ENCODE measurements around the gene UPK2. TPM values are rescaled to one million over a fixed set of nuclear protein-coding genes. Genes with fewer than 3 reads are reported as not detected.

Gene UPK2
- total and polyA plus RNA-seq, 8 donors, result 2.2 to 4.3 (median 3.5) TPM; not detected in 2

DNA sequence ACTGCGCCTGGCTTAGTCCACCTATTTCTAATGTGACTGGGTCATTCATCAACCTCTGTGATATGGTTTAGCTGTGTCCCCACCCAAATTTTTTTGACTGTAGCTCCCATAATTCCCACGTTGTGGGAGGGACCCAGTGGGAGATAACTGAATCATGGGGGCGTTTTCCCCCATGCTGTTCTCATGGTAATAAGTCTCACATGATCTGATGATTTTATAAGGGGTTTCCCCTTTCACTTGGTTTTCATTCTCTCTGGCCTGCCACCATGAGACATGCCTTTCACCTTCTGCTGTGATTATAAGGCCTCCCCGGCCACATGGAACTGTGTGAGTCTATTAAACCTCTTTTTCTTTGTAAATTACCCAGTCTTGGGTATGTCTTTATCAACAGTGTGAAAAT is 50.6 kb downstream of the UPK2 start:
- no peak for ATAC-seq
- H3K36me3 ChIP-seq, result peaks cover 0 to 97% of the 10 kb centered on the region in 2 donors
- TF ChIP-seq, protein P1, sequence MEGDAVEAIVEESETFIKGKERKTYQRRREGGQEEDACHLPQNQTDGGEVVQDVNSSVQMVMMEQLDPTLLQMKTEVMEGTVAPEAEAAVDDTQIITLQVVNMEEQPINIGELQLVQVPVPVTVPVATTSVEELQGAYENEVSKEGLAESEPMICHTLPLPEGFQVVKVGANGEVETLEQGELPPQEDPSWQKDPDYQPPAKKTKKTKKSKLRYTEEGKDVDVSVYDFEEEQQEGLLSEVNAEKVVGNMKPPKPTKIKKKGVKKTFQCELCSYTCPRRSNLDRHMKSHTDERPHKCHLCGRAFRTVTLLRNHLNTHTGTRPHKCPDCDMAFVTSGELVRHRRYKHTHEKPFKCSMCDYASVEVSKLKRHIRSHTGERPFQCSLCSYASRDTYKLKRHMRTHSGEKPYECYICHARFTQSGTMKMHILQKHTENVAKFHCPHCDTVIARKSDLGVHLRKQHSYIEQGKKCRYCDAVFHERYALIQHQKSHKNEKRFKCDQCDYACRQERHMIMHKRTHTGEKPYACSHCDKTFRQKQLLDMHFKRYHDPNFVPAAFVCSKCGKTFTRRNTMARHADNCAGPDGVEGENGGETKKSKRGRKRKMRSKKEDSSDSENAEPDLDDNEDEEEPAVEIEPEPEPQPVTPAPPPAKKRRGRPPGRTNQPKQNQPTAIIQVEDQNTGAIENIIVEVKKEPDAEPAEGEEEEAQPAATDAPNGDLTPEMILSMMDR (IDR thresholded peaks at IDR 0.05), result no peak

More for the DNA sequence above, 50.6 kb downstream of the UPK2 start:
- no peak for DNase-seq
- no peaks in the 10 kb centered on the region for H3K9me3 ChIP-seq
- no peaks in the 10 kb centered on the region for H3K4me1 ChIP-seq
- H3K27me3 ChIP-seq, result no peaks in the 10 kb centered on the region
- no peak overlapping the region for H3K4me3 ChIP-seq
- H3K27ac ChIP-seq, result no peak overlapping the region
- intact Hi-C loops (cut with DNase I), result no loop called here

Small RNA genes lying within 50 kb of the gene (microRNA-seq; reads per million reads assigned to microRNA genes)
- gene MIR4492, result 0 reads per million in 2 donors

Other genes with a start within 250 kb of the UPK2 start
- 100 to 1,000 TPM; 105 to 117 TPM for gene DDX6, start 165.1 kb upstream of the UPK2 start, total RNA-seq
- 100 to 1,000 TPM; 121 to 143 (median 138) TPM for gene DDX6, start 165.1 kb upstream of the UPK2 start, polyA plus RNA-seq (ENCODE audit: insufficient read length in 6 of 6)
- under 1 TPM in 1 of 2 donors, not detected in 1; 0.10 TPM for gene CXCR5, start 72.4 kb upstream of the UPK2 start, total RNA-seq
- gene CXCR5, start 72.4 kb upstream of the UPK2 start, polyA plus RNA-seq (ENCODE audit: insufficient read length in 6 of 6), result not detected
- 10 to 100 TPM; 79.4 to 88.9 TPM for gene BCL9L, start 30.4 kb upstream of the UPK2 start, total RNA-seq
- 10 to 100 TPM; 33.2 to 63.0 (median 49.9) TPM for gene BCL9L, start 30.4 kb upstream of the UPK2 start, polyA plus RNA-seq (ENCODE audit: insufficient read length in 6 of 6)
- gene FOXR1, start 15.5 kb downstream of the UPK2 start, total RNA-seq, result not detected
- not detected for gene FOXR1, start 15.5 kb downstream of the UPK2 start, polyA plus RNA-seq (ENCODE audit: insufficient read length in 6 of 6)
- 10 to 100 TPM; 34.5 to 53.0 TPM for gene CENATAC, start 41.8 kb downstream of the UPK2 start, total RNA-seq
- gene CENATAC, start 41.8 kb downstream of the UPK2 start, polyA plus RNA-seq (ENCODE audit: insufficient read length in 6 of 6), result 10 to 100 TPM; 35.6 to 51.5 (median 41.5) TPM
- 100 to 1,000 TPM; 786 to 872 TPM for gene RPS25, start 62.0 kb downstream of the UPK2 start, total RNA-seq
- 1,000 to 10,000 TPM; 1,385 to 1,738 (median 1,562) TPM for gene RPS25, start 62.0 kb downstream of the UPK2 start, polyA plus RNA-seq (ENCODE audit: insufficient read length in 6 of 6)
- gene TRAPPC4, start 62.5 kb downstream of the UPK2 start, total RNA-seq, result 10 to 100 TPM; 57.1 to 66.3 TPM
- 10 to 100 TPM; 72.4 to 92.7 (median 77.6) TPM for gene TRAPPC4, start 62.5 kb downstream of the UPK2 start, polyA plus RNA-seq (ENCODE audit: insufficient read length in 6 of 6)
- gene SLC37A4, start 74.6 kb downstream of the UPK2 start, total RNA-seq, result 10 to 100 TPM; 17.8 to 19.8 TPM
- gene SLC37A4, start 74.6 kb downstream of the UPK2 start, polyA plus RNA-seq (ENCODE audit: insufficient read length in 6 of 6), result 10 to 100 TPM; 23.1 to 28.8 (median 27.0) TPM
- gene HYOU1, start 100.9 kb downstream of the UPK2 start, total RNA-seq, result 100 to 1,000 TPM; 147 to 272 TPM
- gene HYOU1, start 100.9 kb downstream of the UPK2 start, polyA plus RNA-seq (ENCODE audit: insufficient read length in 6 of 6), result 10 to 100 TPM; 66.2 to 93.7 (median 77.4) TPM
- gene VPS11, start 111.5 kb downstream of the UPK2 start, total RNA-seq, result 10 to 100 TPM; 30.5 to 35.0 TPM
- gene VPS11, start 111.5 kb downstream of the UPK2 start, polyA plus RNA-seq (ENCODE audit: insufficient read length in 6 of 6), result 10 to 100 TPM; 50.5 to 61.2 (median 57.0) TPM
- gene HMBS, start 128.6 kb downstream of the UPK2 start, total RNA-seq, result 10 to 100 TPM; 16.5 to 32.0 TPM
- 10 to 100 TPM; 21.9 to 30.7 (median 24.1) TPM for gene HMBS, start 128.6 kb downstream of the UPK2 start, polyA plus RNA-seq (ENCODE audit: insufficient read length in 6 of 6)
- gene DPAGT1, start 145.6 kb downstream of the UPK2 start, total RNA-seq, result 10 to 100 TPM; 50.3 to 56.2 TPM
- 10 to 100 TPM; 42.7 to 54.7 (median 47.8) TPM for gene DPAGT1, start 145.6 kb downstream of the UPK2 start, polyA plus RNA-seq (ENCODE audit: insufficient read length in 6 of 6)
- 10 to 100 TPM; 16.6 to 18.6 TPM for gene C2CD2L, start 151.0 kb downstream of the UPK2 start, total RNA-seq
- gene C2CD2L, start 151.0 kb downstream of the UPK2 start, polyA plus RNA-seq (ENCODE audit: insufficient read length in 6 of 6), result 1 to 10 TPM; 7.3 to 9.3 (median 8.0) TPM
- gene HINFP, start 165.3 kb downstream of the UPK2 start, total RNA-seq, result 10 to 100 TPM; 21.6 to 22.2 TPM
- gene HINFP, start 165.3 kb downstream of the UPK2 start, polyA plus RNA-seq (ENCODE audit: insufficient read length in 6 of 6), result 10 to 100 TPM; 31.9 to 41.7 (median 39.2) TPM
- under 1 TPM; 0.26 to 0.64 TPM for gene ABCG4, start 192.8 kb downstream of the UPK2 start, total RNA-seq
- gene ABCG4, start 192.8 kb downstream of the UPK2 start, polyA plus RNA-seq (ENCODE audit: insufficient read length in 6 of 6), result 1 to 10 TPM; 1.1 to 1.5 (median 1.3) TPM
- gene NLRX1, start 212.4 kb downstream of the UPK2 start, total RNA-seq, result 10 to 100 TPM; 15.0 to 15.7 TPM
- gene NLRX1, start 212.4 kb downstream of the UPK2 start, polyA plus RNA-seq (ENCODE audit: insufficient read length in 6 of 6), result 10 to 100 TPM in 5 of 6 donors, 1 to 10 TPM in 1; 9.9 to 12.5 (median 11.8) TPM
- not detected for gene NHERF4, start 229.2 kb downstream of the UPK2 start, total RNA-seq
- 1 to 10 TPM in 3 of 6 donors, under 1 TPM in 3; 0.77 to 1.3 (median 1.1) TPM for gene NHERF4, start 229.2 kb downstream of the UPK2 start, polyA plus RNA-seq (ENCODE audit: insufficient read length in 6 of 6)

Measured in left lung (tissue), 10 donors.